NCI-H2081 (cell line): ENCODE results near the gene DNAH5.
"Not testable (repeated sequence)": the region's sequence is repeated elsewhere in the genome, so short reads cannot be mapped to it uniquely, and the experiment has no call there.

ENCODE experiments used
- DNase-seq, 2 experiments: peaks; one replicate each; lab custom pipeline; 2025; lab: John Stamatoyannopoulos, UW

Gene DNAH5, protein sequence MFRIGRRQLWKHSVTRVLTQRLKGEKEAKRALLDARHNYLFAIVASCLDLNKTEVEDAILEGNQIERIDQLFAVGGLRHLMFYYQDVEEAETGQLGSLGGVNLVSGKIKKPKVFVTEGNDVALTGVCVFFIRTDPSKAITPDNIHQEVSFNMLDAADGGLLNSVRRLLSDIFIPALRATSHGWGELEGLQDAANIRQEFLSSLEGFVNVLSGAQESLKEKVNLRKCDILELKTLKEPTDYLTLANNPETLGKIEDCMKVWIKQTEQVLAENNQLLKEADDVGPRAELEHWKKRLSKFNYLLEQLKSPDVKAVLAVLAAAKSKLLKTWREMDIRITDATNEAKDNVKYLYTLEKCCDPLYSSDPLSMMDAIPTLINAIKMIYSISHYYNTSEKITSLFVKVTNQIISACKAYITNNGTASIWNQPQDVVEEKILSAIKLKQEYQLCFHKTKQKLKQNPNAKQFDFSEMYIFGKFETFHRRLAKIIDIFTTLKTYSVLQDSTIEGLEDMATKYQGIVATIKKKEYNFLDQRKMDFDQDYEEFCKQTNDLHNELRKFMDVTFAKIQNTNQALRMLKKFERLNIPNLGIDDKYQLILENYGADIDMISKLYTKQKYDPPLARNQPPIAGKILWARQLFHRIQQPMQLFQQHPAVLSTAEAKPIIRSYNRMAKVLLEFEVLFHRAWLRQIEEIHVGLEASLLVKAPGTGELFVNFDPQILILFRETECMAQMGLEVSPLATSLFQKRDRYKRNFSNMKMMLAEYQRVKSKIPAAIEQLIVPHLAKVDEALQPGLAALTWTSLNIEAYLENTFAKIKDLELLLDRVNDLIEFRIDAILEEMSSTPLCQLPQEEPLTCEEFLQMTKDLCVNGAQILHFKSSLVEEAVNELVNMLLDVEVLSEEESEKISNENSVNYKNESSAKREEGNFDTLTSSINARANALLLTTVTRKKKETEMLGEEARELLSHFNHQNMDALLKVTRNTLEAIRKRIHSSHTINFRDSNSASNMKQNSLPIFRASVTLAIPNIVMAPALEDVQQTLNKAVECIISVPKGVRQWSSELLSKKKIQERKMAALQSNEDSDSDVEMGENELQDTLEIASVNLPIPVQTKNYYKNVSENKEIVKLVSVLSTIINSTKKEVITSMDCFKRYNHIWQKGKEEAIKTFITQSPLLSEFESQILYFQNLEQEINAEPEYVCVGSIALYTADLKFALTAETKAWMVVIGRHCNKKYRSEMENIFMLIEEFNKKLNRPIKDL (N-terminal part only)

DNA sequence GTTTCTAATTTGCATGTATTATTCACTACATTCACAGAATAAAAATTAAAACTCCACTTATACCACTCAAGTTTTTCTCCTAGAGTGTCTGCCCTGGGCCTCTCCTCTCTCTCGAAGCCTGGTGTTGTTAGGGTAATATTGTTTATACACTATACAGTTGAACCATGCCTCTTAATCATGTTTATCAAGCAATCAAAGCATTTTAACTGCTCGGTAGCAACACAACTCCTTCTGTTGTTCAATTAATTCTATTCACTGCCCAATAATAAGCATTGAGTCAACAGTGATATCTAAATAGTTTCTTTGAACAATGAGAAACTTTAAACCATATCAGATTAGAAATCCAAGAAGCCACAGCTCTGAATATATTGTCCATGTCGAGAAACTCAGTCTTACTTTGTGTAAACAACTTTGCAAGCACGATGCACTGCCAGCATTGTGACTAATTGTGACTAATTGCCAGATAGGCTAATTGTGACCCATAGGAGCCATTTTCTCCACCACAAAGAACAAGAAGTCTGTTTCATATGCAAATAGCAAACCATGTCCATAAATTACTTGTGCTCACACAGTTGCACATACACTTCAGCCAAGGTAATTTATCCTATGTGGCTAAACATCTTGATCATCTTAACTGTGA is at the start of gene DNAH5:
Gene DNAH5 (minus strand): TSS at position 129 of the 640 bp plus-strand sequence. CDS start 250 bp downstream, outside the sequence.
- DNase-seq: peak in 1 of 2 experiments; percentile 76

DNA sequence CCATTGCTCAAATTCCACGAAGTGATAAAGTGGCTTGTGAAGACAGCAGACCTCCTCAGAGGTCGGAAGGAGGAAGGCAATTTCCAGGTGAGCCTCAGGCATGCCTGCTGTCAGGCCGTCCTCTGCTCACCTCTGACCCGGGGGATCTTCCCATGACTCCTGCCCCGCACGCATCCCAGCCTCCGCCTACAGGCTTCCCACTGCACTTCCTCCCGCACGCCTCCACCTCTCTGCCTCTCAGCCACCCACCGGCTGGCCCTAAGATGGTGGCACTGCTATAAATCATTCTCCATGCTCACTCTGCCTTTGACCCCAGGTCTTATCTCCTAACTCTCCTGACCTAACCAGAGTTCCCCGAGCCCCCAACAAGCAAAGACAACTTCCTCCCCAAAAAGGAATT is 49.4 kb upstream of the DNAH5 start:
- no peak for DNase-seq

DNA sequence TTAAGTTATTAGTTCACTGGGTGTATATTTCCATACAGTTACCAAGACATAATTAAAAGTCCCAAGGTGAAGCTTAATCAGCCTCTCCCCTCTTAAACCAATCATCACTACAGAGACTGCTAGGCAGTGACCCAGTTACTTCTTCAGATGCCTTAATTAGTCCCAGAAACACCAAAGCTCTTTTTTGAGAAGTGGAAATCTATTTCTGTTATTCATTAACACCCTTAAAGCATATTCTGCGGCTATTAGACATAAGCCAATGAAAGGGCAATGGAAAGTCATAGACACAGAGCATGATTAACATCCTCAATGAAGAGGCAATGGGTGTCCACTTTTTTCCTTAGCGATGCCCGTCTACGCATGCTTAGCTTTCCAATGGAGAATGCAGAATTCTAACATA is 48.3 kb upstream of the DNAH5 start:
- DNase-seq: no peak

DNA sequence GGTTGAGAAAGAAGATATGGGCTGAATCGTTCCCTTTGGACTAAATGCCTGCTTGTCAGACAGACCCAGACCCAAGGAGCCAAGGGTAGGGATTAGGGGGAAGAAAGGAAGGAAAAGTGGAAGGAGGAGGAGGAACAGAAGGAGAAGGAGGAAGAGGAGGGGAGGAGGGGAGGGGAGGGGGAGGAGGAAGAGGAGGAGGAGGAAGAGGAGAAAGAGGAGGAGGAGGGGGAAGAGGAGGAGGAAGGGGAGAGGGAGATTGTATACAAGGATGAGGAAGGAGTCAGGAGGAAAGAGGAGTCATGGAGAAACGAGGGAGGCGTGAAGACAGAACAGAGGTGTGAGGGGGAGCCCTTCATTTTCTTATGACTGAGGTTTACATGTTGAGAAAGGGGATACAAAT is 46.9 kb upstream of the DNAH5 start:
- no peak for DNase-seq

DNA sequence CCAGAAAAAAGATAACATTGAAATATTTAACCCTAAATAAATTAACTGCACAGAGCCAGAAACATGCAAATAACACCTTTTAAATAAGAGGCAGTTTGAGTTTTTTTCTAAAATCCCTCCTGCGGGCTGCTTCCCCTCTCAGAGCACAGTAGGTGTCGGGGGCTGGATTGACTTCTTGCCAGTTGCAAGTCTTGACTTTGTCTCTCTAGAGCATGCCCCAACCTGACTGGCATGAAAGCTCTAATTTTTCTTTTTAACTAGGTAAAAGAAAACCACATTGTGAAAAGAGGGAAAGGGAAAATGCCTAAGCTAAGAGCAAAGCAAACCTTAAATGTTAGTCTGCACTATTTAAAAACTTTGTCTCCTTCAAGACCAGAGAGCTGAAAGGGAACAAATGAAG is 46.4 kb upstream of the DNAH5 start:
- DNase-seq: no peak

DNA sequence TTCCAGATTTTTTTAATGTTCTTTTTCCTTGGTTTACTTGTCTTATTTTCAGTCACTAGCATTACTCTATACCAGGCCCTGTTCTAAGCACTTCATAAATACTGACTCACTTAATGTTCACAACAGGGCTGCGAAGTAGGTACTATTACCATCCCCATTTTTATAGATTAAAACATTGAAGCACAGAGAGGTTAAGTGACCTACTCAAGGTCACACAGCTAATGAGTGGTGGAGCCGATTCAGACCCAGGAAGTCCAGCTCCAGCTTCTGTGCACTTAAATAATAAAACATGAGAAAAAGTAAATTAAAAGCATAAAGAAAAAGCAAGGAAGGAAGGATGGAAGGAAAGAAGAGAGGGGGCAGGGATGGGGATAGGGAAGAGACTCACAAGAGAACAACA is 45.3 kb upstream of the DNAH5 start:
- no peak for DNase-seq

DNA sequence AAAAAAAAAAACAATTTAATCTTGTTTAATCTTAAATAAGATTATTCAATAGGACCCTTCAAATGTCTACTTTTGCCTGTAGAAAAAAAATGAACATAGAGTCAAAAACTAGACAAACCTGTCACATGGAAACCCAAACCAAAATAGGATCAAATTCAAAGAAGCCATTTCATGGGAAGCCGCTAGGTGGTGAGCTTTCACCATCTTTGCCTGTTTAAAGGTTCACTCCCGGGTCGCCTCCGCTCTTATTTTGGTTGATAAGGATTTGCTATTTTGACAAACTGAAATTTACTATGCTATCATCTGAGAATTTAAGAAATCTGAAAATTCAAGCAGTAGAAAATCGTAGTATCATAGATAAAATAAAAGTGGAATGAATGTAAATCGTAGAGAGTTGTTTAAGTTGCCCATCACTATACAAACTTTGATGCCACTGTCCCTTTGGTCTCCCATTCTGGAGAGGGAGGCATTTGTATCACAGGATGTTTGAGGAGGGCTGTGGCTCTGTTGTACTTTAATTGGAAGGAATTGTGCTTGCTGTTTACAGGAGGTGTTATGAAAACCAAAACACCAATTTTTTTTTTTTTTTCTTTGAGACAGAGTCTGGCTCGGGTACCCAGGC is 43.5 kb upstream of the DNAH5 start:
- DNase-seq: peak; percentile 79

DNA sequence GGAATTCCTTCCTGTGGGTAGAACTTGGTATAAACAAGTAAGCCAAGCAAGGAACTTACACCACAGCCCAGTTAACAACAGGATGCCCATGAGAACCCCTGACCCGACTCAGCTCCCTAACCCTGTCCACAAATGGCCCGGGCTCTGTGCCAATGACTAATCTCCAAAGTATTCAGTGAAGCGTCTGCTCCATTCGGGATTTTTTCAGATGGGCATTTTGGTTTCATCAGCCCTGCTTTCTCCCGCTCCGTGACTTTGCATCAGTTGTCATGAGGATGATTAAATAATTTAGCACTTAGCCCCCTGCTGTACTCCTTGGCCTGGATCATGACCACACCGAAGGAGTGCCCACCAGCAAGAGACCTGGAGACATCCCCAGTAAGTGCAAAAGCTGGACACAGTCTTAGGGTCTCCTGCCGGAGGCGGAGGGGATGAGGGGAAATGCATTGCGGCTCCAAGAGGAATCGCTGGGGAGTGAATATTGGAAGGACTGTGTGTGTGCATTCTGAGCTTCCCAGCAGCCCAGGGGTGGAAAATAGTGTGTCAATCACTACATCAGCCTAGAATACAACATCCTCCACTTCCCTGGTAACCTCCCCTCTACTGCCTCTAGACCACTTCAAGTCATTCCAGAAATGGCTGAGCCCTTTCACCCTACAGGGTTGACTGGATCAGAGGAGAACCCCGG is 41.4 kb upstream of the DNAH5 start:
- DNase-seq: no peak

DNA sequence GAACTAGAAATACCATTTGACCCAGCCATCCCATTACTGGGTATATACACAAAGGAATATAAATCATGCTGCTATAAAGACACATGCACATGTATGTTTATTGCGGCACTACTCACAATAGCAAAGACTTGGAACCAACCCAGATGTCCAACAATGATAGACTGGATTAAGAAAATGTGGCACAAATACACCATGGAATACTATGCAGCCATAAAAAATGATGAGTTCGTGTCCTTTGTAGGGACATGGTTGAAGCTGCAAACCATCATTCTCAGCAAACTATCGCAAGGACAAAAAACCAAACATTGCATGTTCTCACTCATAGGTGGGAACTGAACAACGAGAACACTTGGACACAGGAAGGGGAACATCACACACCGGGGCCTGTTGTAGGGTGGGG is 40.4 kb upstream of the DNAH5 start:
- DNase-seq: not testable (repeated sequence)

DNA sequence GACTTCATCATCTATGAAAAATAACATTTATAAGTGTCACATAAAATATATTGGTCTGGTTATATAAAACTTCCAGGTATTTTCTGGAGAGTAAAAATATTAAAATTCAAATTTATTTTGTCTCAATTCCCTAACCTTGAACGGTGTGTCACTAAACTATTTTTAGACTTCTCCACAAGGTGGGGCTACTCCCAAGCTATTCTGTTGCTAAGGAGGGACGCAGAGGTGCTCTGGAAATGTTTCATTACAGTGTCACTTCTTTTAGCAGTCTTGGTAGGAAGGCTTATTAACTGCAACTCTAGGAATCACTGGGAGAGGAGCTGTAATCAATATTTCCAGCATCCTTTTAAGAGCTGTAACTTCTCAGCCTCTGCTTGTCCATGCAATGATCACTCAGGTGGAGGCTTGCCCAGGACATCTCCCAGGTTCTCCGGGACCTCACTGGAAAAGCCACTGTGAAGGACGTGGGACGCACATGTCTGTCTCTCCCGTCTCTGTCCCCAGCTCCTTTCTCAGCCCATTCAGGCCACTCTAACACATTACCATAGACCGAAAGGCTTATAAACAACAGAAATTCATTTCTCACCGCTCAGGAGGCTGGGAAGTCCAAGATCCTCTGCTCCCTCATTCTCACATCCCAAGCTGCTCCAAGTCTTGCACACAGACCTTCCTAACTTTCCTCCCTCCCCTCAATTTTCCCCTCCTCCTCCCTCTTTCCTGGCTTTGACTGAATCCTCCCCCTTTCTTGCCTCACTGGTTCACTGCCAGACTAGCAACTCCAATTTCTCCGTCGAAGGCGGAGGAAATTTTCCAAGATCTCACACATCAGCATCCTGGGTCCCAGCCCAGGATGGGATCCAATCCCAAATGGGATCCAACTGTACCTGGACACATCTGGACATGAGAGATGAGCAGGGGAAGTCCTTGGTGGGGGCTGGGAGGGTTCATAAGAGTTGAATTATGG is 32.7 kb upstream of the DNAH5 start:
- DNase-seq: peak; percentile 70 to 76

DNA sequence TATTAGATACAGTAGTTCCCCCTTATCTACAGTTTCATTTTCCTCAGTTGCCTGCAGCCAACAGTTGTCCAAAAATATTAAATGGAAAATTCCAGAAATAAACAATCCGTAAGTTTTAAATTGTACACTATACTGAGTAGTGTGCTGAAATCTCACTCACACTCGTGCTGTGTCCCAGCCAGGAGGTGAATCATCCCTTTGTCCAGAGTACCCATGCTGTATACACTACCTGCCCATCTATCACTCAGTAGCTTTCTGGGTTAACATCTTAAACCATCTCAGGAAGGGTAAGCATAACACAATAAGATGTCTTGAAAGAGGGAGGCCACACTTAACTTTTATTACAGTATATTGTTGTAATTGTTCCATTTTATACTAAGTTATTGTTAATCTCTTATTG is 31.7 kb upstream of the DNAH5 start:
- DNase-seq: no peak

DNA sequence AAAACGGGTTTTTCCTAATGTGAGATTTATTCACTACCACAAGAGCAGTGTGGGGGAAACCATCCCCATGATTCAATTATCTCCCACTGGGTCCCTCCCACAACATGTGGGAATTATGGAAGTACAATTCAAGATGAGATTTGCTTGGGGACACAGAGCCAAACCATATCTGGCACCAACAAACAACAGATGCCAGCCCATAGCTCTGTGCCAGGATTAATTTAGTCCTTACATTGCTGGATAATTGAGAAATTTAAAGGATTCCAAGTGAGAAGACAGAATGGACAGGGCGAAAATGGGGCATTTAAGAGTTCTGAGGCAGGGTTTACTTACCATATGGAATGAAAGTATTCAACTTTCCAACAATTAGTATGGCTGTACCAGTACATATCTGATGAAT is 30.8 kb upstream of the DNAH5 start:
- no peak for DNase-seq

DNA sequence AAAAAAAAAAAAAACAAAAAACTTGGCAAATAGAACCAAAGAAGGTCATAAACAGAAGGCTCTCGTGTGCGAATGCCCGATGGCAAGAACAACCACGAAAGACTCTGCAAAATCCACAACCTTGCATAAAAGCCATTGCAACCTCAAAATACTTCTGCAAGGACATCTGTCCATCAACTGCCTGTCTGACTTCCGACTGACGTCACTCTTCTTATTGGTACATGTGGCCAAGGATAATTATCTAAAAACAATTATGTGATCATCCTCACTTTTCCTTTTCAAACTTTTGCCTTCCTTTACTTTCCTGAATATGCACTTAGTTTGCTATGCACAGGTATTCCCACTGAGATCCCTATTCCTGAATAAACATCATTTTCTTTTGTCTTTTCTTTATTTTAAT is 29.2 kb upstream of the DNAH5 start:
- DNase-seq: no peak

DNA sequence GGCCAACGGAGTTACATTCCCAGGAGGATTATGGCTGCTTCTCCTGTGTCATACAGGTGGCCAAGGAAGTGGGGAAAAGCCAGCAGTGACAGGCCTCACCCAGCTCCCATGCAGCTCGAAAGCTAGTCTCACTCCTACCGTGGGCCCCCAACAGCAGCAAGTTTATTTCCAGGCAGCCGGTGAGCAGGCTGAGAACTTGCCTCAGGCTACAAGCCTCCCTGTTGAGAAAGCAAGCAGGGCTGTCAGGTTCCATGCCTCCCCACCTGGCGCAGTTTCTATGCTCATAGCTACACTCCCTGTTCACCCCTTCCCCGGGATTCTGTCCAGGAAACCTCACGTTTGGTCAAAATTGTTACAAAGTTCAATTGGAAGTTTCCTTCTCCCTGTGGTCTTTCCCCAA is 27.5 kb upstream of the DNAH5 start:
- DNase-seq: peak; percentile 25 to 46

DNA sequence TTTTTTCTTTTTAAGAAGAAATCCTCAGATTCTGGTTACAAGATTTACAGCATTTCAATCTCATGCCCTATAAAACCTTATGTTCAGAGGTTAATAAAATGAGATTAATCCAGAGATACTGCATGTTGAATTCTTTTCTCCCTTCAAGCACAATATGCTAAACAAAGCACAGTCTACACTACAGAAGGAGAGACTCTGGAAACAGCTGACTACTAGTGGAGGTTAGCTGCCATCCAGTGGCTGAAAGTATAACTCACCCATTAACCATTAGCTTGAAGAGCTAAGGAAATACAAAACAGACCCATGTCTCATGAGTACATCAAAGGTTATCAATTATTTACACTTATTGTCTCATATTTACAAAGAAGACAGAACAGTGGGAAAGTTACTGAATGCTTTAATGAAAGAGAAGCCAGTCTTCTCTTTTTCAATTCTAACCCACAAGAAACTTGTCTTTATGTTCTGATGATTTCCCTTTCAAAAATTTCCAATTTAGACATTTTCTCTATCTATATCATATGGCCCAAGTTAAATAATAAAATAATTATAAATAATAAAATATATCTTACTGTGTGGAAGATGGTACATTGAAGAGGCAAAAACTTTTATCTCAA is 12.7 kb upstream of the DNAH5 start:
- DNase-seq: peak; percentile 80 to 92

DNA sequence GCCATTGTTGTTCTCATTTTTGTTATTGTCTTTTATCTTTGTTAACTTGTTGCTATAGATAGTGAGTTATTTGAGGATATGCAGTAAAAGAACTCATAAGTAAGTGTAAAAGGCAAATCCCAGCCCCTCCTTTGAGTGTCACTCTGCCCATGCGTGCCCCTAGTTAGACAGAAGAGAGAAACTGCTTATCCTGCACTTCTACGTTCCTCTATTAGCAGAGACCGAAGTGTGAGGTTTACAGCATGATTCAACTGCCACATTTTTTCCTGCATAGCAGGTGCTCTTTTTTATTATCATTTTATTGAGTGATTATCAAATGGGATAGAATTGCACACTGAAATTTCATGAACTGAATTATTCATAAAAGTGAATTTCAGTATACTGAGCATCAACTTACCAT is 12.0 kb upstream of the DNAH5 start:
- DNase-seq: no peak

DNA sequence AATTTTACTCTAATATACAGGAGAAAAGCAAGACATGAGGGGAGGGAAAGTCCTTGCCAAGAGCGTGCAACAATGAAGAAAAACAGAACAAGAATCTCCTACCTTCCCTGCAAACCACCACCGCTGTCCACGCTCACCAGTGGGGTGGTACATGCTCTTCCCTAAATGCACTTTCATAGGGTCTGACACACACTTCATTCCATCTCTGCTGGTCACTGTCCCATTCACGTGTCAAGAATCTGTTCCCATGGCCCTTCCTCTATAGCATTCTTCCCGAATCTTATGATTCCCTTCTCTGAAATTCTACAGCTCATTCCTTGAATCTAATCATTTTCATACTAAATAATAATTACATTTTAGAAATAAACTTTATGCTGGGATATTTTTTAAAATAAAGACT is 11.4 kb upstream of the DNAH5 start:
- no peak for DNase-seq

DNA sequence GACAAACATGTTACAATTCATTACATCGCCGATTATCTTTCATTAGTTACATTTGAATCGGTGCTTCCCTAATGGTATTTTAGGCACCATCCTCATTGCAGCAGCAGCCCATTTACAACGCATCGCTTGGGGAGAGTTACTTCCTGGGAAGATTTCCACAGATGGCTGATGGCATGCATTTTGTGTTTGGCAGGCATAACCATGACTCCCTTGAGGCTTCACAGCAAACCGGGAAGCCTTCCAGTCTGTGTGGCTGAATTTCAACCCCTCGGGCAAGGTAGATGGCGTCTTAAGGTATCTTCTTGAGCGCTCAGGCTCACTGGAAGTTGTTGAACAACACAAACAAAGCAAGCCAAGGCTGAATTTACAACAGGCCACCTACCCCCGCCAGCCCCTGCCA is 1.6 kb upstream of the DNAH5 start:
- DNase-seq: no peak

DNA sequence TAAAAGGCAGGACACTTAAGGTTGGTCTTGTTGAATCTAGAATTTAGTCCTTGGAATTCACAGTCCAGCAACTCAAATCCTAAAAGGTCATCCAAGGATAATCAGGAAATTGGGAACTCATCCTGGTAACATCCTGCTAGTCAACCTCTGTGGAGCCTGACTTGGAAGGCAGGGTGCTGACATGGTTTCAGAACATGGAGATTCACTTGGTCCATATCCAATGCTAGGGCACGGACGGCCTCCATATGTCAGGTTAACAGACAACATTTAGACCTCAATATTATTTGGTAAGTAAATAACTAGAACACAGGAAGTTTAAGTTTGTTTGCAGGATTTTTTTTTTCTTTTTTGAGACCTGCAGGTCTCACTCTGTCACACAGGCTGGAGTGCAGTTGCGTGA is 783 bp upstream of the DNAH5 start:
- no peak for DNase-seq
